Measurements from ENCODE around the gene MRPL32. TPM values are rescaled to one million over a fixed set of nuclear protein-coding genes. Genes with fewer than 3 reads are reported as not detected.

The MRPL32 gene
- total RNA-seq, 1 donor from 2014 or later, result 68.7 TPM

GRCh38 chr7:42956062-42956461, 23.9 kb downstream of the MRPL32 start:
- ATAC-seq, result no peak
- intact Hi-C loops (cut with micrococcal nuclease), result no loop called here

DNA sequence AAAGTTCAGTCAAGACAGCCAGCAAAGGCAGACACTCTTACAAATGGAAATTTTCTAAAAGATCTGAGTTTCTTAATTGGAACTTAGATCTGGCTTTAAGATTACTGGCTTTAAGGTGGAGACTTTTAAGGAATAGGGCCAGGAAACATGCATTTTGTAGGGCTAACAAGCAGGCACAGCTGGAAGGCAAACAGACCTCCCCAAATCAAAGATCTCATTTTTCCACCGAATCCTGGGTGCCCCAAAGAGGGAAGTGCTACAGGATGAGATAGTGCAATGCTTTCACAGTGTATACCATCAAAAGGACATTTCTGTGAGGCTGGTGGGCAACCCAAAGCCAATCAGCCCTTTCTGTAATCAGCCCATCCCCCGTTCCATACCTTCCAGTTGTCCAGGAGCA, 27.4 kb downstream of the MRPL32 start:
- intact Hi-C loops (cut with micrococcal nuclease), result no loop called here
- DNase-seq, result no peak

More at GRCh38 chr7:42956062-42956461, 23.9 kb downstream of the MRPL32 start:
- no peak for DNase-seq

GRCh38 chr7:42960762-42961161, 28.6 kb downstream of the MRPL32 start:
- DNase-seq, result no peak
- intact Hi-C loops (cut with micrococcal nuclease), result no loop called here
- ATAC-seq, result no peak

More for the DNA sequence above, 27.4 kb downstream of the MRPL32 start:
- no peak for ATAC-seq

DNA sequence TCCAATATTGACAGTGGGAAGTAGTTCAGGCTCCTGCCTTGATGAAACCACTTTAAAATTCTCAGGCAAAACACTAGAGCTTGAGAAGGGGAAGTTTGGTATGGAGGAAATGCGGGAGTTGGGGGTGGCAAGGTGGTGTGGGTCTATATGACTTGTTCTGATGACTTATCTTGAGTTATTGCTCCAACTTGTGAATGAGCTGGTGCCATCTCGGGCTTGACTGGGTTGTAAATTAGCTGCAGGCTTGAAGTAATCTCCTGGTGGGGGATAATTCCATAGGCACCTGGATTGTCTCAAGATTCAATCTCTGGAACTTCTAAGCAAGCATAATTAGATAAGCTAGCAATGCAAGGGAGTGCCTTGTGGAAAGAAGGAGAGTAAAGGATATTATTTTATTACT, 29.0 kb downstream of the MRPL32 start:
- ATAC-seq (no peak), DNase-seq (no peak)
- intact Hi-C loops (cut with micrococcal nuclease), result no loop called here

DNA sequence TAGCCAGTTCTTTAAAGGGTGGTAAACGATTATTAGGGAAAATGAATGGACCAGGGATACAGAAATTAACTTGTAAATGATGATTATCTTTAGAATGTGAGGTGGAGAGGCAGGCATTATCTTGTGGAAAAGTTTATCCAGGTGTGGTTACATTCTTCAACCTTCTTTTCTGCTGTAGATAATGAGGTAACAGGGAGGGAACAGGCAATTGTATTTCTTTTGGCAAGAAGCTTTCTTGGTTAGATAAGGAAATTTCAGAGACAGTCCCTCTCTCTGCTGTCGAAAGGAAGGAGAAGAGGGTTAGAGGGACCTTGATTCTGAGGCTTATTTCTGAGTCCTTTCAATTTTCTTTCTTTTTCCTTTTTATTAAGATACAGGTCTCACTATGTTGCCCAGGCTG, 32.1 kb downstream of the MRPL32 start:
- ATAC-seq (no peak), DNase-seq (no peak)
- intact Hi-C loops (cut with micrococcal nuclease), result no loop called here

DNA sequence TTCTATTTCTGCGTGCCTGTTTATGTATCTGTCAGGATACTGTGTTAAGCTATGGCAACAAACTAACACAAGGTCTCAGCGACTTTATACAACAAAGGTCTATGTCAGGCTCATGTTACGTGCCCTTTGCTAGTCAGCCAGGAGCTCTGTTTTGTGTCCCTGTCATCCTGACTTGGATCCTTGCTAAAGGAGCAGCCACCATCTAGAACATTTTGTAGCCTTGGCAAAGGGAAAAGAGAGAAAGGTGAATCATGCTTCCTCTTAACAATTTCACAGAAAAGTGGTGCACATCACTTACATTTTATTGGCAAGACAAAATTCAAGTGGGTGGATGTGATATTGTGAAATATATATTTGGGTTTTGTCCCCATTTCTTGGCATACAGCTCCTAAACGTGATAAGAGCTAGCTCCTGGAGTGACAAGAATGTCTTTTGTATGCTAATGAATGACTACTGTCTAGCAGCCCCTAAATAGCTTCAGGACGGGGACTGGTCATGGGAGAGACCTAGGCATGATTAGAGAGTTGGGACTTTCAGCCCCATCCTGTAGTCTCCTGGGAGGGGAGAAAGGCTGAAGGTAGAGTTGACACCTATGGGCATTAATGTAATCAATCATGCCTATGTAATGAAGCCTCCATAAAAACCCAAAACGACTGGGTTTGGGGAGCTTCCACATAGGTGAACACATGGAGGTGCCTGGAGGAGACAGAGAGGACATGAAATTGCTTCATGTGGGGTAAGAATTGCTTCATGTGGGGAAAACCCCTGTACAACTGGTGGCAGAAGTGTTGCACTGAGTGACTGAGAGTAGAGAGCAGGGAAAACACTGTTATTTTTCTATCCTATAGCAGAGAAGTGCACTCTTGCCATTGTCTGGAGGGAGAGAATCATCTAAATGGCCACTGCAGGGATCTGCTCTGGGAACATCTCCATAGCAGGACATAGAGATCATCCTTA, 33.0 kb downstream of the MRPL32 start:
- peak; percentile 99 for ATAC-seq
- DNase-seq, result no peak
- intact Hi-C loops (cut with micrococcal nuclease), result no loop called here

- no peak for ATAC-seq
Observed at GRCh38 chr7:42967391-42967790, 35.2 kb downstream of the MRPL32 start.

DNA sequence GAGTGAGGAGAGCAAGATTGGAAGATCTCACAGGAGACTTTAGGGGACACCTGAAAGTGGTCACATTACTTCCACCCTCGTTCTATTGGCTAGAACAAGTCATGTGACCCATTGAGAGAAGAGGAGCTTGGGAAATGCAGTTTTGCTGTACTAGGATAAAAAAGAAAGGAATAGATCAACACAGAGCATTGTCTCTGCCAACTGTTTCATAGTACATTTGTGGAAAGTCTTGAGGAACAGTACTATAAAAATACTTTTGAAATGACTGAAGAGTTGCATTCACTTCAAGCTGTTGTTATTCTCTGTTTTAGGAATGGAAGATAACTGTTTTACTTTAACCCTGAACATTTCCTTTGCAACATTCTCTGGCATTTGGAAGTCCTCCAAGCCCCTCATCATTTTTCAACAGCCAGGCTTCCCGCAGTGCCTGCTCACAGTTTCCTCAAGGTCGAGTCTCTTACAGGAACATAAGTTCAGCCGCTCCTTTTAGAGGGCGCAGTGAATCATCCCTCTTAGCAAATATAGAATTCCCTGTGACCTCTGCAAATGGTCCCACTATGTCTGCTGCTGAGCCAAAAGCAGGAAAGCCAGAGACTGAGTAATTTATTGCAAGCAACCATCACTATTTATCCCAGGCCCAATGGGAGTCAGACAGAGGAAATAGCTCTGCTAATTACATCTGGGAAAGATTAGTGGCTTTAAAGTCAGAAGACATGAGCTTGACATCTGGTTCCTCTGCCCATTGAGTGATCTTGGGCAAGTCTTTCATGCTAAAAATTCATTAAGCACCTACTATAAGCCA, 40.7 kb downstream of the MRPL32 start:
- peak; percentile 91 for ATAC-seq
- DNase-seq, result no peak
- intact Hi-C loops (cut with micrococcal nuclease), result no loop called here

More at GRCh38 chr7:42967391-42967790, 35.2 kb downstream of the MRPL32 start:
- intact Hi-C loops (cut with micrococcal nuclease), result no loop called here
- DNase-seq, result no peak

DNA sequence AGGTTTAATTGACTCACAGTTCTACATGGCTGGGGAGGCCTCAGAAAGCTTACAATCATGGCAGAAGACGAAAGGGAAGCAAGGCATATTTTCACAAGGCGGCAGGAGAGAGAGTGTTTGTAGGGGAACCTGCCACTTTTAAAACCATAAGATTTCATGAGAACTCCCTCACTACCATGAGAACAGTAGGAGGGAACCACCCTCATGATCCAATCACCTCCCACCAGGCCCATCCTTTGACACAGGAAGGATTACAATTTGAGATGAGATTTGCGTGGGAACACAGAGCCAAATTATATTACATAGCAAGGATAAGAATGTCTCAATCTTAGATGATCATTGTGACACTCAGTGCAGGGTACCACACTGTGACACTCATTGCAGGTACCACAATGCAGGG, 44.2 kb downstream of the MRPL32 start:
- intact Hi-C loops (cut with micrococcal nuclease), result no loop called here
- no peak for ATAC-seq
- DNase-seq, result no peak

- DNase-seq (no peak), ATAC-seq (no peak)
- intact Hi-C loops (cut with micrococcal nuclease), result no loop called here
Observed at GRCh38 chr7:42978496-42978895, 46.3 kb downstream of the MRPL32 start.

DNA sequence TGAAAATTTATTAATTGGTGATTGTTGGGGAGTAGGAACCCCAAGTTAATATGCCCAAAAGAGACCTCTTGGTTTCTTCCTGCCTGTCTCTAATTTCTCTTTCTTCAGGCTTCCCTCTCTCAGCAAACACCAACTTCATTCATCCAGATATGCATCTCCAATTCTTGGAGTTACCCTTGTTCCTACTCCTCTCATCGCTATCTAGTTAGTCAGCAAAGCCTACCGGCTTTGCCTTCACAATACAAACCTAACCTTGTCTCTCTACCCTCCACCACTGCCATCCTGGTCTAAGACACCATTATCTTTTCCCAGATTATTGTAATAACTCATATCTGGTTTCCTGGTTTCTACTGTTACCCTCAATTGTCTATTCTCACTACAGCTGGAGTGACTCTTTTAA, 47.9 kb downstream of the MRPL32 start:
- ATAC-seq (no peak), DNase-seq (no peak)
- intact Hi-C loops (cut with micrococcal nuclease), result no loop called here

GRCh38 chr7:42980514-42980913, 48.3 kb downstream of the MRPL32 start:
- no peak for ATAC-seq
- intact Hi-C loops (cut with micrococcal nuclease), result no loop called here

DNA sequence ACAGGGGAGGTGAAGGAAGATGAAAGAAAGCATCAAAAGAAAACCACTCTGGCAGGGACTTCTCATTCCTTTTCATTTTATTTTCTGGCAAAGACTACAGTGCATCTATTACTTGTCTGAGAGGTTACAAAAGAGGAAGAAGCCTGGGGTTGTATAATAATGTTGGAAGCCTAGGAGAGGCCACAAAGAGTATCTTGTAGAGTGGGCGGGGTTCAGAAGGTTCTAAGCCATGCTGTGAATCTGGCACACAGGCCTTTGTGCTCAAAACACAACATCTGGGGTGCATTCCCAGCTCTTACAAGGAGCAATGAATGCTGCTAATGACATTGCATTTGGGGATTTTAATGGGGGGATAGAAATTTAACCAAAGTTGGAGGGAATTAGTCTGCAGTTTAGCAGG, 49.4 kb downstream of the MRPL32 start:
- ATAC-seq, result no peak
- intact Hi-C loops (cut with micrococcal nuclease), result no loop called here
- no peak for DNase-seq

More at GRCh38 chr7:42980514-42980913, 48.3 kb downstream of the MRPL32 start:
- DNase-seq, result no peak

DNA sequence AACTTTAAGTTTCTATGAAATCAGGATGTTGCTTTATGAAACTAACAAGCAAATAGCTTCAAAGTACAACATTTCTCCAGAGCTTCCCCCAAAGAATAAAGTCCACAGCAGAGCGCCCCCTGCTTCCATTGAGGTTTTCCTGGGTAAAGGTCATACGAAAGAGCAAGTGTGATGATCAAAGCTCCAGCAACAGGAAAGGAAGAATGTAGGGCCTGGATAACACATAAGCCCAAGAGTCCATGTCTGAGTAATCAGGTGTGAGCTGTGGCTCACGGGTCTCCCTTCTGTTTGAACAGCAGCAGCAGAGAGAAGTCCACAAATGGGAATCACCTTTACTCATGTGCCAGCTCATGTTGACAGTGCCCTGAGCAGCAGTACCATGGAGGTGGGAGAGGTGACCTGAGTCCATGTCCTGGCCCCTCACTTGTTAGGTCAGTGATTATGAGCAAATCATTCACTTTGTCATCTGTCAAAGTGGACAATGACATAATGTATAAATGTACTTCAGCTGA, 50.5 kb downstream of the MRPL32 start:
- DNase-seq, result no peak

GRCh38 chr7:42984137-42984536, 52.0 kb downstream of the MRPL32 start:
- DNase-seq (no peak), ATAC-seq (no peak)
- intact Hi-C loops (cut with micrococcal nuclease), result no loop called here

More for the DNA sequence above, 50.5 kb downstream of the MRPL32 start:
- ATAC-seq, result no peak
- intact Hi-C loops (cut with micrococcal nuclease), result no loop called here

DNA sequence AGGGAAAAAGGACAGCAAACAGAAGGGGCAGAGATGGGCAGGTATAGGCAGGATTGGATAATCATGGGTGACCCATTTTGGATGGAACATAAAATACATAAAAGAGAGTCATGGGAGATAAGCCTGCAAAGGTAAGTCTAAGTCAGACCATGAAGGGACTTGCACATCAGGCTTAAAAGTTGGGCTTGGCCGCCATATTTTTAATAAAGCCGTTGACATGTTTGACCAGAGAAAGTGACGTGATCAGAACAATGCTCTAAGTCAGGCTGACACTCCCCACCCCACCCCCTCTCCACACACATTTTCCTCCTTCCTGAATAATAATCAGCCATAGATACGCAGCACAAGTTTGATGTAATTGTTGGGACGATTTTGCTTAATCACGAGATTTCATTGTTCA, 54.0 kb downstream of the MRPL32 start:
- DNase-seq (no peak), ATAC-seq (no peak)
- intact Hi-C loops (cut with micrococcal nuclease), result no loop called here

DNA sequence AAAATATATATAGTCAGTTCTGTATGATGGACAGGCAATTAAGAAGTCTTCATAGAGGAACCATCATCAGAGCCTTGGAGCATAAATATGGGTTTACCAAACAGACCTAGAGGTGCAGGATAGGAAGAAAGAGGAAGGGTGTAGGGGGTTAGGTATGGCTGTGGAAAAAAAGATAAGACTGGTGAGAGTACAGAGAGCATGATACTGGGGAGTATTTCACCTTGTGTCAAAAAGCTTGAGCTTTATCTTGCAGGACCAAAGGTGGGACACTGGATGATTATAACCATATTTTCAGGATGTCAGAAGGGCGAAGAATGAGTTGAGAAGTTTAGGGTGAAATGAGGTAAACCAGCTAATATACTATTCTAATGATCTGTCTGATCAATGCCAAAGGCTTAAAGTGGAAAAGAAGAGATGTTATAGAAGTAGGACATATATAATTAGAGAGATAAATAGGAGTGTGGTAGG, 54.6 kb downstream of the MRPL32 start:
- ATAC-seq, result no peak
- DNase-seq, result no peak
- intact Hi-C loops (cut with micrococcal nuclease), result no loop called here
